Uterus (tissue), 4 donors: Measurements from ENCODE around the gene OSBPL7. TPM values are rescaled to one million over a fixed set of nuclear protein-coding genes. Genes with fewer than 3 reads are reported as not detected.

Experiments
- DNase-seq, 2 donors: peaks; one replicate each; pipeline ENCODE4 v3.0.0-alpha.2; 2019 to 2020
- H3K27ac ChIP-seq, 2 donors: fragments of 200-600 bp; sonication (generic); 1 replicate in 1 of 2; 2 replicates in 1 of 2; pipeline ENCODE4 v1.5.1; 2016 to 2018
- H3K27me3 ChIP-seq, 2 donors: fragments of 200-600 bp; sonication (generic); one replicate each; pipeline ENCODE4 v1.5.1; 2018 to 2019; ENCODE audit warnings: control low read depth in 1 of 2
- H3K36me3 ChIP-seq, 2 donors: fragments of 200-600 bp; sonication (generic); one replicate each; pipeline ENCODE4 v1.5.1; 2019; ENCODE audit warnings: control low read depth in 1 of 2
- H3K4me1 ChIP-seq, 2 donors: fragments of 200-600 bp; sonication (generic); one replicate each; pipeline ENCODE4 v1.5.1; 2018 to 2019; ENCODE audit warnings: control low read depth in 1 of 2
- H3K4me3 ChIP-seq, 2 donors: fragments of 200-600 bp; sonication (generic); 1 replicate in 1 of 2; 2 replicates in 1 of 2; pipeline ENCODE4 v1.5.1; 2018 to 2019; ENCODE audit warnings: mild to moderate bottlenecking in 1 of 2
- H3K9me3 ChIP-seq, 2 donors: fragments of 200-600 bp; sonication (generic); one replicate each; pipeline ENCODE4 v1.5.1; 2019; ENCODE audit warnings: control low read depth in 1 of 2
- POLR2A ChIP-seq, 2 donors: fragments of 450-650 bp; IDR thresholded peaks; one replicate each; pipeline ENCODE4 v1.6.1; 2016; ENCODE audit warnings: antibody characterized with exemption in 2 of 2, mild to moderate bottlenecking in 1 of 2, moderate library complexity in 1 of 2
- intact Hi-C: fragments of 100-400 bp; cut with DNase I; formaldehyde crosslinking; loops from one replicate; pipeline ENCODE4 v1.15.1; 2023; ENCODE audit warnings: low total_unique reads
- total RNA-seq, 4 donors: library from RNA; depleted of rRNA in 3 of 4; stranded (reverse); fragments of >200 nt in 3 of 4; gene quantifications; one replicate each; pipeline versions ENCODE4 v1.1.0 to v1.2.4, GENCODE V29; 2014 to 2023
- TF ChIP-seq, protein P1 (sequence below), 4 experiments: fragments of 200-600 bp in 2 of 4; fragments of 450-650 bp in 2 of 4; sonication (generic) in 2 of 4; IDR thresholded peaks; one replicate each; pipeline ENCODE4 v1.5.1; 2016 to 2019; ENCODE audit warnings: antibody characterized with exemption in 4 of 4, mild to moderate bottlenecking in 2 of 4, moderate library complexity in 1 of 4
- donor health status: DM: yes; HTN: yes; CAD: no.

The OSBPL7 gene
- total RNA-seq, 4 donors from 2014 or later = 1.0 to 23.4 (median 10.7) TPM

DNA sequence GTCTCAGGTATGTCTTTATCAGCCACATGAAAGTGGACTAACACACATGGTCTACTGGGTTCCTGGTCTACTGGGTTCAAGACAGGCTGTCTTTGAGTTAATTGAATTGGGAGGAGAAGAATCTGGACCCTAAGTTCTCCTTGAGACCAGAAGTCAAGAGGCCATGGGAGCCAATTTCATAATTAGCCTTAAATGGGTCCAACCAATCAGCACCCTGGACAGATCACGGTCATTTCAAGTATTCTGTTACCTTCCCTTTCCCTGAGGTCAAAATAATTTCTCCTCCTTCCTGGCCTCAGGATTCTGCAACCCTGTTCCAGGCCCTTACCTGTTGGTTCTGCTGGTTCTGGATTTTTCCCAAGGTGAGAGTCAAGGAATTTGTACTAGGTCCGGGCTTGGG, 23.8 kb downstream of the OSBPL7 start:
- no peak overlapping the region for H3K27ac ChIP-seq
- H3K4me3 ChIP-seq = no peak overlapping the region
- intact Hi-C loops = no loop called here
- no peaks in the 10 kb centered on the region for H3K36me3 ChIP-seq
- no peak for DNase-seq
- no peaks in the 10 kb centered on the region for H3K9me3 ChIP-seq
- TF ChIP-seq, protein P1, sequence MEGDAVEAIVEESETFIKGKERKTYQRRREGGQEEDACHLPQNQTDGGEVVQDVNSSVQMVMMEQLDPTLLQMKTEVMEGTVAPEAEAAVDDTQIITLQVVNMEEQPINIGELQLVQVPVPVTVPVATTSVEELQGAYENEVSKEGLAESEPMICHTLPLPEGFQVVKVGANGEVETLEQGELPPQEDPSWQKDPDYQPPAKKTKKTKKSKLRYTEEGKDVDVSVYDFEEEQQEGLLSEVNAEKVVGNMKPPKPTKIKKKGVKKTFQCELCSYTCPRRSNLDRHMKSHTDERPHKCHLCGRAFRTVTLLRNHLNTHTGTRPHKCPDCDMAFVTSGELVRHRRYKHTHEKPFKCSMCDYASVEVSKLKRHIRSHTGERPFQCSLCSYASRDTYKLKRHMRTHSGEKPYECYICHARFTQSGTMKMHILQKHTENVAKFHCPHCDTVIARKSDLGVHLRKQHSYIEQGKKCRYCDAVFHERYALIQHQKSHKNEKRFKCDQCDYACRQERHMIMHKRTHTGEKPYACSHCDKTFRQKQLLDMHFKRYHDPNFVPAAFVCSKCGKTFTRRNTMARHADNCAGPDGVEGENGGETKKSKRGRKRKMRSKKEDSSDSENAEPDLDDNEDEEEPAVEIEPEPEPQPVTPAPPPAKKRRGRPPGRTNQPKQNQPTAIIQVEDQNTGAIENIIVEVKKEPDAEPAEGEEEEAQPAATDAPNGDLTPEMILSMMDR (IDR thresholded peaks at IDR 0.05) = no peak
- H3K4me1 ChIP-seq = no peaks in the 10 kb centered on the region
- peaks cover 0 to 6% of the 10 kb centered on the region in 2 donors for H3K27me3 ChIP-seq

DNA sequence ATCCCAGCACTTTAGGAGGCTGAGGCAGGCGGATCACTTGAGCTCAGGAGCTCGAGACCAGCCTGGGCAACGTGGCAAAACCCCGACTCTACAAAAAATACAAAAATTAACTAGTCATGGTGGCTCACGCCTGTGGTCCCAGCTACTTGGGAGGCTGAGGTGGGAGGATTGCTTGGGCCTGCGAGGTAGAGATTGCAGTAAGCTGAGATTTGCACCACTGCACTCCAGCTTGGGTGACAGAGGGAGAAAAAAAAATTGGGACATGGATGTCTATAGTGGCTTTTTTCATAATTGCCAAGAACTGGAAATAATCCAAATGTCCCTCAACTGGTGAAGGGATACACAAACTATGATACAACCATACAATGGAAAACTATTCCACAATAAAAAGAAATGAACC, 28.6 kb downstream of the OSBPL7 start:
- no peak for TF ChIP-seq POLR2A (IDR thresholded peaks at IDR 0.05)
- TF ChIP-seq, protein P1 (IDR thresholded peaks at IDR 0.05) = no peak
- intact Hi-C loops = no loop called here
- Histone ChIP-seq H3K27me3 (peaks cover 0 to 41% of the 10 kb centered on the region in 2 donors), H3K36me3 (no peaks in the 10 kb centered on the region), H3K4me3 (no peak overlapping the region), H3K4me1 (no peaks in the 10 kb centered on the region), H3K27ac (no peak overlapping the region), H3K9me3 (no peaks in the 10 kb centered on the region)
- no peak for DNase-seq

DNA sequence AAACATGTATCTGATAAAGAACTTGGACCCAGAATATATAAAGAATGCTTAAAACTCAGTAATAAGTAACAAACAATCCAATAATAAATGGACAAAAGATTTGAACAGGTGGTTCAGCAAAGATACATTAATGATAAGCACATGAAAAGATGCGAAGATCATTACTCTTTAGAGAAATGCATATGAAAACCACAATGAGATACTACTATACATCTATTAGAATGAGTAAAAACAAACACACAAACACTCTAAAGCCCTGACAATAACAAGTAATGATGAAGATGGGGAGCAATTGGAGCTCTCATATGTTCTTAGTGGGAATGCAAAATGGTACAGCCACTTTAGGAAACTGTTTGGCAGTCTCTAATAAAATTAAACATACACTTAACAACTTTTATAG, 29.1 kb downstream of the OSBPL7 start:
- Histone ChIP-seq H3K36me3 (no peaks in the 10 kb centered on the region), H3K27ac (no peak overlapping the region), H3K27me3 (peaks cover 0 to 42% of the 10 kb centered on the region in 2 donors), H3K4me3 (no peak overlapping the region), H3K4me1 (no peaks in the 10 kb centered on the region), H3K9me3 (no peaks in the 10 kb centered on the region)
- TF ChIP-seq, protein P1 (IDR thresholded peaks at IDR 0.05) = no peak
- no peak for TF ChIP-seq POLR2A (IDR thresholded peaks at IDR 0.05)
- no peak for DNase-seq
- intact Hi-C loops = no loop called here

DNA sequence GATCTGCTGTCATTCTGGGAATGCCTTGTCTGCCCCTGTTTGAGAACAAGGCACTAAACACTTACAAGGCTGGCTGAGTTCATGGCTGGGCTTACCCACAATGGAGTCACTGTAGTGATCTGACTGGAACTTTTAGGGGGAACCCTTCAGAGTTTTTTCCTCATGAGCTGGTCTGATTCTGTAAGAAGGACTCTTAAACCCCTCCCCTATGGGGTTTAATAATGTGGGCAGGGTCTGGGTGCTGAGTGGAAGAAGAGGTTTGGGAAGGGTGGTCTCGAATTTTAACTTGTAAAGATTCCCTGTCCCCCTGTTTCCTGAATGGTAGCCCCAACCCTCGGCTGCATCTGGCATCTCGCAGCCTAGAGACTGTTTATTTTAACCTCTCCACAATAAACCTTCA, 30.6 kb downstream of the OSBPL7 start:
- DNase-seq = no peak

DNA sequence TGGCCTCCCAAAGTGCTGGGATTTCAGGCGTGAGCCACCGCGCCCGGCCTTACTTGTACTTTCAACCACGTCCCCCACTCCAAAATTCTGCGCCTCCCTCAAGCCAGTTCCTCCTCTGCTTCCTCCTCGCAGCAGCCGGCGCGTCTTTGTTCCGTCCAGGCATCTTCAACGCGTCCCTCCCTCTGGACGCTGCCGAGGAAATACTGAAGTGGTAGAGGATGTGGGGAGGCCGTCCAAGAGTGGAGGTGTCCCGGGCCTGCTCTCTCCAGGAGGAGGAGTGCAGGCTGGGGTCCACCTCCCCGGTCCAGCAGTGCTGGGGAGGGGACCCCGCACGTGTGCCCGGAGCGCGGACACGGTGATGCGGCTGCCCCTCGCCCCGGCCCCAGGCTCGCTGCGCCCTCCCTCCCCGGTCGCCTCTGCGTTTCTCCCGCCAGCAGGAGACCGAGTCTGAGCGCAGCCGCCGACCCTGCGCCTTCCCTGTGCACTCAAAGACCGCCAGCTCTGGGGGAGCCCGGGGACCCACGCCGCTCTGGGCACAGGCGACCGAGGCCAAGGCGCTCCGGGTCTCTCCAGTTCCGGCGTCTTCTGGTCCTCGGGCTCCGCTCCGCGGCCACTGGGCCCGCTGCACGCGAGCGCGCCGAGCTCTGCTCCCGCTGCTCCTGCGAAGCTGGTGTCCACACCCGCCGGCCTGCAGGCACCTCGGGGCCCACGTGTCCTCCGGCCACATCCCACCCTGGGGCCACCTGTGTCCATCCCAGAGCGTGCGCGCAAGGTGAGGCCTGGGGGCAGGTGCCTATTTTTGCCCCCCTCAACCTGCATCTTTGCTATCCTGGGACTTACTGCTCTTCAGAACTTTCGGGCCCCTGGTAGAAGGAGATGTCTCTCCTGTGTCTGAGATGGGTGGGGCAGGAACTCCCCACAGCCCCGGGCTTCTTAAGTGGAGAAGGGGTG, 31.7 kb downstream of the OSBPL7 start:
- Histone ChIP-seq H3K36me3 (no peaks in the 10 kb centered on the region), H3K27me3 (peaks cover 0 to 42% of the 10 kb centered on the region in 2 donors), H3K4me3 (peak overlapping the region in 1 of 2 donors; percentile 20), H3K9me3 (no peaks in the 10 kb centered on the region), H3K27ac (no peak overlapping the region), H3K4me1 (no peaks in the 10 kb centered on the region)
- intact Hi-C loops = no loop called here
- TF ChIP-seq, protein P1 (IDR thresholded peaks at IDR 0.05) = peak in 3 of 4 experiments; percentile 8 to 55 (median 26)
- TF ChIP-seq POLR2A (IDR thresholded peaks at IDR 0.05) = no peak
- no peak for DNase-seq

More for the DNA sequence above, 30.6 kb downstream of the OSBPL7 start:
- Histone ChIP-seq H3K27me3 (peaks cover 0 to 42% of the 10 kb centered on the region in 2 donors), H3K4me3 (no peak overlapping the region), H3K9me3 (no peaks in the 10 kb centered on the region), H3K4me1 (no peaks in the 10 kb centered on the region), H3K36me3 (no peaks in the 10 kb centered on the region), H3K27ac (no peak overlapping the region)
- intact Hi-C loops = no loop called here
- no peak for TF ChIP-seq POLR2A (IDR thresholded peaks at IDR 0.05)
- TF ChIP-seq, protein P1 (IDR thresholded peaks at IDR 0.05) = no peak
